ENCODE data around the gene B3GAT1.

Gene B3GAT1

GRCh38 chr11:134331354-134332188 lies 80.5 kb downstream of the B3GAT1 start, which contains the start of gene GLB1L2:
Gene GLB1L2, plus strand, starts transcription at chr11:134331988. Its CDS starts 74 bp downstream, at chr11:134332062.
- DNase-seq, result no peak

- no peak for DNase-seq
Observed at GRCh38 chr11:134330611-134331353, 81.3 kb downstream of the B3GAT1 start.
